HEK293T (cell line): Measurements from ENCODE around the gene MNS1.

ENCODE experiments used
- ARNT ChIP-seq: fragments of 450-650 bp; IDR thresholded peaks from 2 replicates; pipeline ENCODE4 v1.6.1; 2017; ENCODE audit warnings: mild to moderate bottlenecking
- BHLHE40 ChIP-seq: fragments of 450-650 bp; IDR thresholded peaks from 2 replicates; pipeline ENCODE4 v1.6.1; 2016; ENCODE audit warnings: mild to moderate bottlenecking, moderate library complexity, borderline replicate concordance
- CTBP1 ChIP-seq: fragments of 450-650 bp; IDR thresholded peaks from 2 replicates; pipeline ENCODE4 v1.6.1; 2016; ENCODE audit warnings: borderline replicate concordance
- ELF4 ChIP-seq: fragments of 450-650 bp; IDR thresholded peaks from 2 replicates; pipeline ENCODE4 v1.6.1; 2017; ENCODE audit warnings: antibody characterized with exemption
- FOXA1 ChIP-seq: fragments of 450-650 bp; IDR thresholded peaks from 2 replicates; pipeline ENCODE4 v1.6.1; 2016; ENCODE audit warnings: mild to moderate bottlenecking
- FOXK2 ChIP-seq: fragments of 450-650 bp; IDR thresholded peaks from 2 replicates; pipeline ENCODE4 v1.6.1; 2016; ENCODE audit warnings: mild to moderate bottlenecking
- FOXM1 ChIP-seq: fragments of 450-650 bp; IDR thresholded peaks from 2 replicates; pipeline ENCODE4 v1.6.1; 2017; ENCODE audit warnings: mild to moderate bottlenecking, borderline replicate concordance
- HDGF ChIP-seq: fragments of 450-650 bp; IDR thresholded peaks from 2 replicates; pipeline ENCODE4 v1.6.1; 2017; ENCODE audit warnings: antibody characterized with exemption, borderline replicate concordance
- LEF1 ChIP-seq: fragments of 450-650 bp; IDR thresholded peaks from 2 replicates; pipeline ENCODE4 v1.6.1; 2017; ENCODE audit warnings: mild to moderate bottlenecking, borderline replicate concordance
- NFRKB ChIP-seq: fragments of 450-650 bp; IDR thresholded peaks from 2 replicates; pipeline ENCODE4 v1.6.1; 2016; ENCODE audit warnings: mild to moderate bottlenecking, moderate library complexity
- SP1 ChIP-seq: fragments of 450-650 bp; IDR thresholded peaks from 2 replicates; pipeline ENCODE4 v1.6.1; 2017
- SUZ12 ChIP-seq: fragments of 450-650 bp; IDR thresholded peaks from 2 replicates; pipeline ENCODE4 v1.6.1; 2016; ENCODE audit warnings: mild to moderate bottlenecking
- ZNF384 ChIP-seq: fragments of 450-650 bp; IDR thresholded peaks from 2 replicates; pipeline ENCODE4 v1.6.1; 2016

DNA sequence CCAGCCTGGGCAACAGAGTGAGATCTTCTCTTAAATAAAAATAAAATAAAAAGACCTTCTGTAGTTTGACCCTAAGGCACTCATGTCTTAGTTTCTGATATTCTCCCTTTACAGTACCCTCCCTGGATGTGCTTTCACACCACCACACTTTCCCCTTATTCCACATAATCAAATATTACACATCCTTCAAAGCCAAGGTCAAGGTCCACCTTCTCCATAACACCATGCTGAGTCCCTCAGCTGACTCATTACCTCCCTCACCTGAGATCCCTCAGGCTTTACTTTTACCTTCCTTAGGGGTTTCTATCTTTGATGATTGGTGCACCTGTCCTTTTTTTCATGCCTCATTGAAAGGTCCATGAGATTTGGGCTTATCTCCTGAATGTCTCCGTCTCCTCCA lies 25.5 kb upstream of the MNS1 start:
- TF ChIP-seq BHLHE40 (no peak), SP1 (no peak), SUZ12 (no peak), FOXM1 (no peak), ZNF384 (no peak), ARNT (no peak), FOXK2 (no peak), HDGF (no peak), ELF4 (no peak), FOXA1 (no peak), LEF1 (no peak), NFRKB (no peak), CTBP1 (no peak)
